ENCODE results near the gene RBM12.
A peak's percentile ranks its signal among the peaks of the same experiment; 100 is the strongest.

Gene RBM12

GRCh38 chr20:35660122-35660937, 4.4 kb downstream of the RBM12 start:
- no peak overlapping the region for H2AFZ ChIP-seq (ENCODE audit: low read depth)
- H4K20me1 ChIP-seq (ENCODE audit: insufficient read depth) = peaks cover 78% of the 10 kb centered on the region
- peak overlapping the region; percentile 80 for H3K4me2 ChIP-seq
- no peaks in the 10 kb centered on the region for H3K36me3 ChIP-seq (ENCODE audit: insufficient read depth)
- peaks cover 95% of the 10 kb centered on the region for H3K79me2 ChIP-seq (ENCODE audit: insufficient read depth, low read depth)
- H3K4me1 ChIP-seq (ENCODE audit: low read depth, poor library complexity, severe bottlenecking) = peaks cover 64% of the 10 kb centered on the region
- no peaks in the 10 kb centered on the region for H3K27me3 ChIP-seq (ENCODE audit: insufficient read depth, low read depth)
- H3K27ac ChIP-seq = peak overlapping the region; percentile 4; the same call in 1 of the 2 replicates
- no peak for TF ChIP-seq CTCF (conservative IDR thresholded peaks at IDR 0.05; ENCODE audit: low read depth, low read length)
- H3K4me3 ChIP-seq (IDR thresholded peaks at IDR 0.05; ENCODE audit: insufficient read depth, low read depth, low read length) = no peak overlapping the region
- H3K9ac ChIP-seq = no peak overlapping the region

GRCh38 chr20:35657271-35657670, 7.4 kb downstream of the RBM12 start:
- Histone ChIP-seq H3K4me3 (IDR thresholded peaks at IDR 0.05; ENCODE audit: insufficient read depth, low read depth, low read length) (no peak overlapping the region), H3K36me3 (ENCODE audit: insufficient read depth) (peaks cover 6% of the 10 kb centered on the region; the same call in 1 of the 2 replicates), H4K20me1 (ENCODE audit: insufficient read depth) (peaks cover 69% of the 10 kb centered on the region), H3K79me2 (ENCODE audit: insufficient read depth, low read depth) (peaks cover 100% of the 10 kb centered on the region), H3K9ac (no peak overlapping the region), H3K4me1 (ENCODE audit: low read depth, poor library complexity, severe bottlenecking) (peaks cover 53% of the 10 kb centered on the region), H2AFZ (ENCODE audit: low read depth) (no peak overlapping the region), H3K4me2 (no peak overlapping the region), H3K27me3 (ENCODE audit: insufficient read depth, low read depth) (no peaks in the 10 kb centered on the region), H3K27ac (no peak overlapping the region)
- no peak for TF ChIP-seq CTCF (conservative IDR thresholded peaks at IDR 0.05; ENCODE audit: low read depth, low read length)

- Histone ChIP-seq H3K4me2 (no peak overlapping the region), H4K20me1 (ENCODE audit: insufficient read depth) (peaks cover 49% of the 10 kb centered on the region), H3K79me2 (ENCODE audit: insufficient read depth, low read depth) (peaks cover 100% of the 10 kb centered on the region), H3K27ac (no peak overlapping the region), H2AFZ (ENCODE audit: low read depth) (no peak overlapping the region), H3K4me1 (ENCODE audit: low read depth, poor library complexity, severe bottlenecking) (peaks cover 36% of the 10 kb centered on the region), H3K27me3 (ENCODE audit: insufficient read depth, low read depth) (no peaks in the 10 kb centered on the region), H3K36me3 (ENCODE audit: insufficient read depth) (peaks cover 6% of the 10 kb centered on the region; the same call in 1 of the 2 replicates), H3K9ac (no peak overlapping the region), H3K4me3 (IDR thresholded peaks at IDR 0.05; ENCODE audit: insufficient read depth, low read depth, low read length) (no peak overlapping the region)
- TF ChIP-seq CTCF (conservative IDR thresholded peaks at IDR 0.05; ENCODE audit: low read depth, low read length) = no peak
These were observed 10.3 kb downstream of the RBM12 start for GRCh38 chr20:35654415-35654814.

GRCh38 chr20:35653893-35654292, 10.8 kb downstream of the RBM12 start:
- no peak overlapping the region for H3K4me3 ChIP-seq (IDR thresholded peaks at IDR 0.05; ENCODE audit: insufficient read depth, low read depth, low read length)
- TF ChIP-seq CTCF (conservative IDR thresholded peaks at IDR 0.05; ENCODE audit: low read depth, low read length) = no peak
- H3K4me1 ChIP-seq (ENCODE audit: low read depth, poor library complexity, severe bottlenecking) = peaks cover 36% of the 10 kb centered on the region
- peaks cover 100% of the 10 kb centered on the region for H3K79me2 ChIP-seq (ENCODE audit: insufficient read depth, low read depth)
- peaks cover 6% of the 10 kb centered on the region; the same call in 1 of the 2 replicates for H3K36me3 ChIP-seq (ENCODE audit: insufficient read depth)
- no peak overlapping the region for H3K27ac ChIP-seq
- no peak overlapping the region for H3K4me2 ChIP-seq
- H2AFZ ChIP-seq (ENCODE audit: low read depth) = no peak overlapping the region
- no peaks in the 10 kb centered on the region for H3K27me3 ChIP-seq (ENCODE audit: insufficient read depth, low read depth)
- H4K20me1 ChIP-seq (ENCODE audit: insufficient read depth) = peaks cover 44% of the 10 kb centered on the region
- H3K9ac ChIP-seq = no peak overlapping the region
